ENCODE data around the gene CTNNA1. TPM values are rescaled to one million over a fixed set of nuclear protein-coding genes. Genes with fewer than 3 reads are reported as not detected.

The CTNNA1 gene
- polyA plus RNA-seq, 1 donor (not counting 4 experiments of a cell fraction or from before 2014, with no cell fraction given) = 119 TPM

- Histone ChIP-seq H3K9me3 (ENCODE audit: control insufficient read depth, low read depth, low read length) (no peaks in the 10 kb centered on the region), H2AFZ (ENCODE audit: control insufficient read depth, low read length) (no peak overlapping the region), H3K4me3 (ENCODE audit: control insufficient read depth in 2 of 3, extremely low read depth in 1 of 3, insufficient read depth in 2 of 3, low read depth in 1 of 3, low read length in 3 of 3) (no peak overlapping the region), H3K4me2 (ENCODE audit: control insufficient read depth, extremely low read depth, insufficient read depth, low read depth, low read length) (no peak overlapping the region), H3K27me3 (ENCODE audit: control insufficient read depth, extremely low read depth, insufficient read depth, low read length) (no peaks in the 10 kb centered on the region), H3K27ac (ENCODE audit: control insufficient read depth, insufficient read depth, low read length) (no peak overlapping the region), H3K9me1 (ENCODE audit: control insufficient read depth, extremely low read depth, insufficient read depth, low read length) (no peaks in the 10 kb centered on the region), H3K9ac (ENCODE audit: control insufficient read depth, extremely low read depth, insufficient read depth, low read length) (no peak overlapping the region), H4K20me1 (ENCODE audit: control insufficient read depth, extremely low read depth, insufficient read depth, low read length) (no peaks in the 10 kb centered on the region), H3K4me1 (ENCODE audit: control insufficient read depth, extremely low read depth, insufficient read depth, low read length) (no peaks in the 10 kb centered on the region), H3K36me3 (ENCODE audit: control insufficient read depth in 2 of 2, extremely low read depth in 1 of 2, insufficient read depth in 2 of 2, low read length in 2 of 2) (no peaks in the 10 kb centered on the region), H3K79me2 (ENCODE audit: control insufficient read depth, insufficient read depth, low read length) (no peaks in the 10 kb centered on the region)
- FAIRE-seq (no peak), DNase-seq (ENCODE audit: low read depth, low spot score) (no peak)
- TF ChIP-seq EZH2 (IDR thresholded peaks at IDR 0.05; ENCODE audit: low read length) = no peak
- TF ChIP-seq, protein P1, sequence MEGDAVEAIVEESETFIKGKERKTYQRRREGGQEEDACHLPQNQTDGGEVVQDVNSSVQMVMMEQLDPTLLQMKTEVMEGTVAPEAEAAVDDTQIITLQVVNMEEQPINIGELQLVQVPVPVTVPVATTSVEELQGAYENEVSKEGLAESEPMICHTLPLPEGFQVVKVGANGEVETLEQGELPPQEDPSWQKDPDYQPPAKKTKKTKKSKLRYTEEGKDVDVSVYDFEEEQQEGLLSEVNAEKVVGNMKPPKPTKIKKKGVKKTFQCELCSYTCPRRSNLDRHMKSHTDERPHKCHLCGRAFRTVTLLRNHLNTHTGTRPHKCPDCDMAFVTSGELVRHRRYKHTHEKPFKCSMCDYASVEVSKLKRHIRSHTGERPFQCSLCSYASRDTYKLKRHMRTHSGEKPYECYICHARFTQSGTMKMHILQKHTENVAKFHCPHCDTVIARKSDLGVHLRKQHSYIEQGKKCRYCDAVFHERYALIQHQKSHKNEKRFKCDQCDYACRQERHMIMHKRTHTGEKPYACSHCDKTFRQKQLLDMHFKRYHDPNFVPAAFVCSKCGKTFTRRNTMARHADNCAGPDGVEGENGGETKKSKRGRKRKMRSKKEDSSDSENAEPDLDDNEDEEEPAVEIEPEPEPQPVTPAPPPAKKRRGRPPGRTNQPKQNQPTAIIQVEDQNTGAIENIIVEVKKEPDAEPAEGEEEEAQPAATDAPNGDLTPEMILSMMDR (optimal IDR thresholded peaks at IDR 0.05 in 1 of 3, IDR thresholded peaks at IDR 0.05 in 1 of 3, conservative IDR thresholded peaks at IDR 0.05 in 1 of 3; ENCODE audit: extremely low read depth in 1 of 3, insufficient read depth in 2 of 3, low read length in 3 of 3) = no peak
- dilution Hi-C loops (cut with MboI; ENCODE audit: extremely low pct_ligation_motif_present, low sequenced_read_pairs) = no loop called here
These were observed 36.7 kb upstream of the CTNNA1 start for GRCh38 chr5:138716456-138716924.

- no peaks in the 10 kb centered on the region for H3K27me3 ChIP-seq (ENCODE audit: control insufficient read depth, extremely low read depth, insufficient read depth, low read length)
- no peaks in the 10 kb centered on the region for H3K9me3 ChIP-seq (ENCODE audit: control insufficient read depth, low read depth, low read length)
- no peaks in the 10 kb centered on the region for H3K79me2 ChIP-seq (ENCODE audit: control insufficient read depth, insufficient read depth, low read length)
- no peak for DNase-seq (ENCODE audit: low read depth, low spot score)
- H3K4me2 ChIP-seq (ENCODE audit: control insufficient read depth, extremely low read depth, insufficient read depth, low read depth, low read length) = no peak overlapping the region
- H3K4me1 ChIP-seq (ENCODE audit: control insufficient read depth, extremely low read depth, insufficient read depth, low read length) = peaks cover 3% of the 10 kb centered on the region
- no peak overlapping the region for H3K4me3 ChIP-seq (ENCODE audit: control insufficient read depth in 2 of 3, extremely low read depth in 1 of 3, insufficient read depth in 2 of 3, low read depth in 1 of 3, low read length in 3 of 3)
- no peak for FAIRE-seq
- H3K9me1 ChIP-seq (ENCODE audit: control insufficient read depth, extremely low read depth, insufficient read depth, low read length) = no peaks in the 10 kb centered on the region
- no peaks in the 10 kb centered on the region for H3K36me3 ChIP-seq (ENCODE audit: control insufficient read depth in 2 of 2, extremely low read depth in 1 of 2, insufficient read depth in 2 of 2, low read length in 2 of 2)
- H4K20me1 ChIP-seq (ENCODE audit: control insufficient read depth, extremely low read depth, insufficient read depth, low read length) = no peaks in the 10 kb centered on the region
- H2AFZ ChIP-seq (ENCODE audit: control insufficient read depth, low read length) = no peak overlapping the region
- no peak overlapping the region for H3K9ac ChIP-seq (ENCODE audit: control insufficient read depth, extremely low read depth, insufficient read depth, low read length)
- TF ChIP-seq EZH2 (IDR thresholded peaks at IDR 0.05; ENCODE audit: low read length) = no peak
- TF ChIP-seq, protein P1 (optimal IDR thresholded peaks at IDR 0.05 in 1 of 3, IDR thresholded peaks at IDR 0.05 in 1 of 3, conservative IDR thresholded peaks at IDR 0.05 in 1 of 3; ENCODE audit: extremely low read depth in 1 of 3, insufficient read depth in 2 of 3, low read length in 3 of 3) = no peak
- H3K27ac ChIP-seq (ENCODE audit: control insufficient read depth, insufficient read depth, low read length) = no peak overlapping the region
- dilution Hi-C loops (cut with MboI; ENCODE audit: extremely low pct_ligation_motif_present, low sequenced_read_pairs) = no loop called here
These were observed 35.8 kb upstream of the CTNNA1 start for GRCh38 chr5:138717399-138717798.

Measured in keratinocyte (primary cell).